Cardiac fibroblast (primary cell): ENCODE data around the gene PGAP2.
"Not testable (repeated sequence)": the region's sequence is repeated elsewhere in the genome, so short reads cannot be mapped to it uniquely, and the experiment has no call there.

ENCODE experiments used
- DNase-seq, 2 donors: peaks; one replicate each; pipeline versions ENCODE4 v3.0.0 to v3.0.0-alpha.2; 2010; ENCODE audit warnings: low read depth in 2 of 2
- H3K4me3 ChIP-seq, 2 donors: replicated peaks in 1 of 2; 1 replicate in 1 of 2; 2 replicates in 1 of 2; pipeline ENCODE4 v1.5.1; 2011; ENCODE audit warnings: low read depth in 2 of 2, low read length in 2 of 2, mild to moderate bottlenecking in 2 of 2, moderate library complexity in 1 of 2
- CTCF ChIP-seq: IDR thresholded peaks from one replicate; pipeline ENCODE4 v1.5.1; 2011; ENCODE audit warnings: low read depth, mild to moderate bottlenecking, low read length, inconsistent platforms

Gene PGAP2

GRCh38 chr11:3855808-3856491, 47.6 kb downstream of the PGAP2 start:
- no peak for TF ChIP-seq CTCF
- DNase-seq: peak in 1 of 2 donors; percentile 28
- H3K4me3 ChIP-seq: peak overlapping the region; percentile 70 to 80

GRCh38 chr11:3856856-3857553, 48.6 kb downstream of the PGAP2 start:
- DNase-seq: no peak
- H3K4me3 ChIP-seq: peak overlapping the region in 1 of 2 donors; percentile 70
- TF ChIP-seq CTCF: no peak

GRCh38 chr11:3857628-3858027, 49.3 kb downstream of the PGAP2 start:
- H3K4me3 ChIP-seq: no peak overlapping the region
- TF ChIP-seq CTCF: no peak
- DNase-seq: no peak

- no peak for TF ChIP-seq CTCF
- H3K4me3 ChIP-seq: no peak overlapping the region
- DNase-seq: no peak
Observed at GRCh38 chr11:3859373-3859881, 51.1 kb downstream of the PGAP2 start.

GRCh38 chr11:3860375-3860774, 52.0 kb downstream of the PGAP2 start:
- no peak for TF ChIP-seq CTCF
- DNase-seq: no peak
- H3K4me3 ChIP-seq: no peak overlapping the region

- not testable (repeated sequence) for H3K4me3 ChIP-seq, DNase-seq
Observed at GRCh38 chr11:3860898-3861393, 52.6 kb downstream of the PGAP2 start.

GRCh38 chr11:3861683-3862082, 53.3 kb downstream of the PGAP2 start:
- no peak overlapping the region for H3K4me3 ChIP-seq
- TF ChIP-seq CTCF: no peak
- DNase-seq: peak; percentile 17 to 65
